GM12874 (cell line): Measurements from ENCODE around the gene PODXL2.
A peak's percentile ranks its signal among the peaks of the same experiment; 100 is the strongest.

Source experiments
- CTCF ChIP-seq: IDR thresholded peaks from 2 replicates; pipeline ENCODE4 v1.5.1; 2011; ENCODE audit warnings: low read depth, mild to moderate bottlenecking, control low read depth, low read length, moderate library complexity; ENCODE audit not compliant: insufficient read depth

The PODXL2 gene

GRCh38 chr3:127692501-127693335 is 63.7 kb downstream of the PODXL2 start:
- TF ChIP-seq CTCF: no peak

GRCh38 chr3:127693336-127693843 is 64.4 kb downstream of the PODXL2 start:
- TF ChIP-seq CTCF: no peak

DNA sequence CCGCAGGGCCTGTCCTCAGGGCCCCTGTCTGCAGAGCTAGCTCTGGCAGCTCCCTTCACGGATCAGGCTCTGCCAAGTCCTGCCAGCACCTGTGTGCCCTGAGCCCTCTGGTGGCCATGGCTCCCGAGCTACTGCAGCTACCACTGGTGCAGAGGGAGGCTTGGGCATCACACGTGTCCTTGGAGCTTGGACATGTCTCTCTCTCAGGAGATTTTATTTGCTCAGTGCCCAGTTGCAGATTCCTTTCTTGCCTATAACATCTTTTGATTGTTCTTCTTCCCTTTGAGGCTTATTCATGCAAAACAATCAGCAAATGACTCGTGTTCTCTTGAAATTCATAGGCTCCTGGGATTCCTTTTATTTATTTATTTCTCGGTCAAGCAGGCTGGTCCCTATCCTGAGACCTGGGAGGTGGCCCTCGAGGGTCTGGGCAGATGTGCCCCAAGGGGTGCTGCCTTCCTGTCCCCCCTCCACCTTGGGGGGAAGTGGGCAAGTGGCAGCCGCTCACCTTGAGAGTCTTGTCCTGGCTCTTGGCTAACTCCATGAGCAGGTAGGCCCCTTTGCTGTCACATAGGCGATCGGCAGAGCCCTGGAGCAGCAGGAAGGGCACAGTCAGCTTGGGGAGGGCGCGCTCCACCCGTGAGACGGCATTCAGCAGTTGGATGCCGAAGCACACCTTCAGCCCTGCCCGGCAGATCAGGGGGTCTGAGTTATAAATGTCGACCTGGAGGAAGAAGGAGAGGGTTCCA is 65.7 kb downstream of the PODXL2 start:
- TF ChIP-seq CTCF: peak; percentile 36; the same call in 1 of the 2 replicates

GRCh38 chr3:127697551-127698240 is 68.7 kb downstream of the PODXL2 start:
- no peak for TF ChIP-seq CTCF

- TF ChIP-seq CTCF: no peak
Observed at GRCh38 chr3:127698286-127698685, 69.3 kb downstream of the PODXL2 start.

GRCh38 chr3:127698691-127699415 is 69.9 kb downstream of the PODXL2 start:
- no peak for TF ChIP-seq CTCF
